Fibroblast of the aortic adventitia (primary cell): ENCODE measurements around the gene CXCR6. TPM values are rescaled to one million over a fixed set of nuclear protein-coding genes. Genes with fewer than 3 reads are reported as not detected.

ENCODE experiments used
- DNase-seq: peaks from one replicate; pipeline ENCODE4 v3.0.0-alpha.2; 2010; ENCODE audit warnings: low read depth
- H3K4me3 ChIP-seq: 2 replicates; pipeline ENCODE4 v1.5.1; 2011; ENCODE audit warnings: low read depth, mild to moderate bottlenecking, control low read depth, low read length, moderate library complexity
- CTCF ChIP-seq: IDR thresholded peaks from 2 replicates; pipeline ENCODE4 v1.5.1; 2011; ENCODE audit warnings: mild to moderate bottlenecking, low read length, control low read depth, inconsistent platforms; ENCODE audit not compliant: insufficient read depth
- total RNA-seq: library from RNA; depleted of rRNA; stranded (reverse); fragments of >200 nt; gene quantifications from 2 replicates; pipeline ENCODE4 v1.2.3, GENCODE V29; 2012; ENCODE audit warnings: low replicate concordance

CXCR6 gene
- not detected in 2 replicates for total RNA-seq

- no peak for TF ChIP-seq CTCF
- H3K4me3 ChIP-seq = no peak within 1 kb of the TSS
- DNase-seq = peak; percentile 12
Observed at GRCh38 chr3:45943207-45943846, at the start of gene CXCR6. Gene CXCR6, plus strand, starts transcription at chr3:45943464. Its CDS starts 3,018 bp downstream, at chr3:45946482.

GRCh38 chr3:45894015-45894414 lies 49.2 kb upstream of the CXCR6 start:
- TF ChIP-seq CTCF = no peak
- no peak for DNase-seq

GRCh38 chr3:45895686-45896468 lies 47.4 kb upstream of the CXCR6 start:
- H3K4me3 ChIP-seq = no peak overlapping the region
- DNase-seq = no peak
- no peak for TF ChIP-seq CTCF

More at GRCh38 chr3:45894015-45894414, 49.2 kb upstream of the CXCR6 start:
- no peak overlapping the region for H3K4me3 ChIP-seq

- DNase-seq = peak; percentile 55
- no peak for TF ChIP-seq CTCF
- H3K4me3 ChIP-seq = no peak overlapping the region
Observed at GRCh38 chr3:45896956-45897355, 46.3 kb upstream of the CXCR6 start.

GRCh38 chr3:45904931-45905330 lies 38.3 kb upstream of the CXCR6 start:
- no peak overlapping the region for H3K4me3 ChIP-seq
- no peak for TF ChIP-seq CTCF
- no peak for DNase-seq

GRCh38 chr3:45905755-45906154 lies 37.5 kb upstream of the CXCR6 start:
- no peak for TF ChIP-seq CTCF
- no peak for DNase-seq
- H3K4me3 ChIP-seq = no peak overlapping the region
